Sciatic nerve (tissue), 2 donors: ENCODE measurements around the gene MPI. TPM values are rescaled to one million over a fixed set of nuclear protein-coding genes. Genes with fewer than 3 reads are reported as not detected.

Source experiments
- ATAC-seq: fragments of 200-7000 bp; cut with Tn5 transposase; one replicate; pipeline ENCODE4 v1.9.1; 2020; ENCODE audit warnings: mild to moderate bottlenecking, moderate library complexity
- DNase-seq: peaks from one replicate; pipeline ENCODE4 v3.0.0-alpha.2; 2020; ENCODE audit warnings: low spot score
- intact Hi-C: fragments of 100-400 bp; cut with DNase I; formaldehyde crosslinking; loops from one replicate; pipeline ENCODE4 v1.14.2; 2022
- total RNA-seq: library from RNA; stranded (reverse); fragmentation: NEBNext Ultra II Directional; extraction: Animal tissue kit (Norgen Biotek cat#: 25700); gene quantifications from one replicate; pipeline ENCODE4 v1.2.1, GENCODE V29; 2021
- donor health status: DM: no; HTN: no; CAD: no.
- donor health status: DM: no; HTN: no; CAD: no.

MPI gene
- total RNA-seq, 1 donor from 2014 or later = 38.2 TPM

- no peak for DNase-seq
- ATAC-seq = peak; percentile 44
- intact Hi-C loops = no loop called here
Measured at GRCh38 chr15:74857671-74858368, 32.0 kb upstream of the MPI start.

- peak; percentile 20 for ATAC-seq
Measured at GRCh38 chr15:74858369-74858740, 31.5 kb upstream of the MPI start.

GRCh38 chr15:74863239-74864056 lies 26.4 kb upstream of the MPI start:
- ATAC-seq (no peak), DNase-seq (no peak)
- intact Hi-C loops = no loop called here

More at GRCh38 chr15:74858369-74858740, 31.5 kb upstream of the MPI start:
- intact Hi-C loops = no loop called here
- no peak for DNase-seq

GRCh38 chr15:74864296-74864695 lies 25.5 kb upstream of the MPI start:
- DNase-seq (no peak), ATAC-seq (no peak)
- intact Hi-C loops = no loop called here

GRCh38 chr15:74865316-74865715 lies 24.5 kb upstream of the MPI start:
- intact Hi-C loops = no loop called here

GRCh38 chr15:74866090-74866489 lies 23.8 kb upstream of the MPI start:
- DNase-seq (no peak), ATAC-seq (no peak)
- intact Hi-C loops = no loop called here

More at GRCh38 chr15:74865316-74865715, 24.5 kb upstream of the MPI start:
- ATAC-seq (no peak), DNase-seq (no peak)

- ATAC-seq (no peak), DNase-seq (no peak)
- intact Hi-C loops = no loop called here
Measured at GRCh38 chr15:74867466-74868038, 22.3 kb upstream of the MPI start.

- intact Hi-C loops = no loop called here
- ATAC-seq (peak; percentile 21), DNase-seq (no peak)
Measured at GRCh38 chr15:74868059-74868458, 21.8 kb upstream of the MPI start.

- intact Hi-C loops = no loop called here
- no peak for ATAC-seq
Measured at GRCh38 chr15:74869372-74869725, 20.5 kb upstream of the MPI start.

GRCh38 chr15:74869726-74870407 lies 20.0 kb upstream of the MPI start:
- peak; percentile 38 for ATAC-seq
- peak; percentile 70 for DNase-seq
- intact Hi-C loops = no loop called here

More at GRCh38 chr15:74869372-74869725, 20.5 kb upstream of the MPI start:
- no peak for DNase-seq

- ATAC-seq (no peak), DNase-seq (no peak)
- intact Hi-C loops = no loop called here
Measured at GRCh38 chr15:74870436-74871215, 19.2 kb upstream of the MPI start.

GRCh38 chr15:74872702-74873035 lies 17.2 kb upstream of the MPI start:
- DNase-seq (no peak), ATAC-seq (no peak)
- intact Hi-C loops = no loop called here

GRCh38 chr15:74873036-74873755 lies 16.6 kb upstream of the MPI start, which contains the start of gene SCAMP2:
TSS of gene SCAMP2 (minus strand) at chr15:74873365. CDS start at chr15:74873255, 110 bp downstream.
- ATAC-seq = peak; percentile 97
- intact Hi-C loops = no loop called here
- peak; percentile 94 for DNase-seq

GRCh38 chr15:74873756-74874424 lies 16.0 kb upstream of the MPI start:
- ATAC-seq (peak; percentile 29), DNase-seq (peak; percentile 60)
- intact Hi-C loops = no loop called here

GRCh38 chr15:74878273-74878672 lies 11.6 kb upstream of the MPI start:
- ATAC-seq (no peak), DNase-seq (no peak)
- intact Hi-C loops = no loop called here

GRCh38 chr15:74882528-74882927 lies 7.3 kb upstream of the MPI start:
- ATAC-seq (no peak), DNase-seq (no peak)
- intact Hi-C loops = no loop called here

GRCh38 chr15:74884428-74885223 lies 5.2 kb upstream of the MPI start:
- intact Hi-C loops = no loop called here
- DNase-seq (no peak), ATAC-seq (no peak)
